ENCODE measurements around the gene DNM1L.
"Not testable (repeated sequence)": the region's sequence is repeated elsewhere in the genome, so short reads cannot be mapped to it uniquely, and the experiment has no call there.

The DNM1L gene

DNA sequence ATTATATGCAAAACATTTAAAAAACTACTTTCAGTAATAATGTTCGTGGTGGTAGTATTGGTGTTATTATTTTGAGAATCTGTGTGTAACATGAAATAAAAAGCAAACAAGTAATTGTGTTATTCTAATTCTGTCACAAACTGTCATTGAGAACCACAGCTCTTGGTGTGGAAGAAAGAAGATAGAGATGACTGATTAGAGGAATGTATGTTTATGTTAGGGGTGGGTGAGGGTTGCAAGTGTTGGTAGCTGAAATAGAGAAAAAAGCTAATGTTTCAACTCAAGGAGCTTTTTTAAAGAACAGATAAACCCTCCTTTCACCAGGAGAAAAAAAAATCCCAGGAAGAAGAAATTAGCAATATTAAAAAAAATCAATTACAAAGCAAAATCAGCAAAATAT is 18.3 kb downstream of the DNM1L start:
- DNase-seq (ENCODE audit: low spot score): no peak

DNA sequence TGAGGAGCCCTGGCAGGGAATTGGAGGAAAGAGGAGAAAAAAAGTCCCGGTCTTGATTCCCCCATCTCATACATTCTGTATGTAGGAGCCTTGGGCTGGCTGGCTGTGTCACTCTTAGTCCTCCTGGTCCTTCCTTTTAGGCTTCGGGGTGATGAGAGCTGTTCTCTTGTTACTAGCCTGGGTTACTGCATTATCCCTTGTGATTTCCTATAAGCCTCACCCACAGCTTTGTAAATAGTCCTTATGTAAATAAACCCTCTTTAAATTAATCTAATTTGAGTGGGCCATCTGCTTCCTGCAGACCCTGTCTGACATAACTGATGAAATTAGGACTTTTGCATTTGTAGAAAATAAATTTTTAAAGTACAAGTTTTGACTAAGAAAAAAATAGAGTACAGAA is 19.2 kb downstream of the DNM1L start:
- DNase-seq (ENCODE audit: low spot score): no peak

DNA sequence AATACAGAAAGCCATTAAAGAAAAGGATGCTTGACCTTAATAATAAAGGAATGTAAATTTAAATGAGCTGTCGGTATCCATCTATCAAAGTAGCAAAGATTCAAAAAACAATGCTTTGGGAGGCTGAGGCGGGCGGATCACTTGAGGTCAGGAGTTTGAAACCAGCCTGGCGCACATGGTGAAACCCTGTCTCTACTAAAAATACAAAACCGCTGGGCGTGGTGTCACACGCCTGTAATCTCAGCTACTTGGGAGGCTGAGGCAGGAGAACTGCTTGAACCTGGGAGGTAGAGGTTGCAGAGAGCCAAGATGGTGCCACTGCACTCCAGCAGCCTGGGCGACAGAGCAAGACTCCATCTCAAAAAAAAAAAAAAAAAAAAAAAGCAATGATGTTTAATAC is 20.3 kb downstream of the DNM1L start:
- not testable (repeated sequence) for DNase-seq (ENCODE audit: low spot score)

DNA sequence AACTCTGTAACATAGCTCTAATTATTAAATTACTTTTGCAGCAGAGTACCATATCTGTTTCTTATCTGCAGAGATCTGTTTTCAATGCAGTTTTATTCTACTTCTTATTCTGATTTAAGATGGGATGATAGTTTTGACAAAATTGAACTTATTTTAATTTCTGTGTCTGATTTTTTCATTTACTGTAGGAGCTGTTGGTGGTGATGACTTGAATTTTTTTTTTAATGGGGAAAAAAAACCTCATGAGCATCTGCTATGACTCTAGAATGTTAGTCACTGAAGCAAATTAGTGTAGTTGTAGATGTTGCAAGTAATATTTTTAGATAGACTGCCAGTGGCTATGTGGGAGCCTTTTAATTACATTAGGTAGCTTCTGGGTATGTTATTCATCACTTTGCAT is 23.4 kb downstream of the DNM1L start:
- no peak for DNase-seq (ENCODE audit: low spot score)

DNA sequence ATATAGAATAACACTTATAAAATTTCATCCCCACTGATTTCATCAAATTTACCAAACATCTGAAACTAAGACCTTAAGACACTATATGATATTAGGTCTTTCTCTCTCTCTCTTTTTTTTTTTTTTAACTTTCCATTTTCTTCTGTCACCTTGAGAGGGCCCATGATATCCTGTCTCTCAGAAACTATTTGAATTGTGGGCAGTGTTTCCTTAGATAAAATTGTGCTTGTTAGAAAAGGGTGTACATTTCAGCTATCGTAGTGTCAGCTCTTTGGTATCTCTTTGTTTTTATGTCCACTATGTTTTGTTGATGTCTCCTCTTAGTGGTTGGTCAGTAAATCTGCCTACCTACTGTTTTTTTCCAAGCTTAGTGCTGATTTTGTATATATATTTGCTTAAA is 23.8 kb downstream of the DNM1L start:
- no peak for DNase-seq (ENCODE audit: low spot score)

DNA sequence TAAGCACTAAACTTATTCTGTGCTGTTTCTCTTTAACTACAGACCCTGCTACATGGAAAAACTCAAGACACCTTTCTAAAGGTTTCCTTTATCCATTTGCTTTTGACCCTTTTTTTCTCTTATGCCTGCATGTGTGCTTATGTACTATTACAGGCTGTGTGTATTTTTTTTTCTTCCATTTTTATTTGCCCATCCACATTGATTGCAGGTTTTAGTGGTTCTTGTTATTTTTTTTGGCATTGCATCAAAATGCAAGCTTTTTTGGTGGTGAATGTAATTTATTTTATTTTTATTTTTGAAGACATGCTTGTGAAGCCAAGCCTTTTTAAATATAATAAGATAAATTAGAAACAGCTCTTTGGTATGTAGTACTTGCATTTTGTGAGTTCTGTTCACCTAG is 26.7 kb downstream of the DNM1L start:
- no peak for DNase-seq (ENCODE audit: low spot score)

DNA sequence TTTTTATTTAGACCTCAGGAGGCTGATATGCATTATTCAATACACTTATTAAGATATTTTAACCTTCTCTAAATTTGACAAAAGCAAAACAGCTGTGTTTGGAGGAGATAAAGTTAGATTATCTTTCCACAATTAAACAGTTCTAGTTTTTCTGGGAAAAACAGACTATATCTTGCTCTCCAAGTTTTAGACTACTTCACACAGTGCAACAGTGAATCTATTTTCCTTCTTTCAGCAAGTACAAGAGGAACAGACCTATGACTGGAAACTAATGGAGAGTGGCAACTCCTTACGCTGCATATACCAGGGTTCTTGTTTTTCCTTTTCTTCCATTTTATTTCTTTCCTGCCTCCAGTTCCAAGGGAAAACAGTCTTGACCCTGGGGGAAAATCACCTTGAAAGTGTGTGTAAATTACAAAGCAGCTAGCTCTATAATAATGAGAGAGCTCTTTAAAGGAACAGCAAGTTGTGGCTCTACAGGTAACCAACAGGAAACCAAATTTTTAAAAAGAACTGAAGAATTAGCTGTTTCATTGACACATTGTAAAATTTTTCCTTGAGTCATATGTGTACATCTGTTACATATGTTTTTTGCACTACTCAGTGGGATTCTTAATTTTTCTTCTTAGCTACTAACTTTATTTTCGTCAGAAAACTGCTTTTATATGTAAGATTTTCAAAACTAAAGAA is 27.4 kb downstream of the DNM1L start:
- no peak for DNase-seq (ENCODE audit: low spot score)

DNA sequence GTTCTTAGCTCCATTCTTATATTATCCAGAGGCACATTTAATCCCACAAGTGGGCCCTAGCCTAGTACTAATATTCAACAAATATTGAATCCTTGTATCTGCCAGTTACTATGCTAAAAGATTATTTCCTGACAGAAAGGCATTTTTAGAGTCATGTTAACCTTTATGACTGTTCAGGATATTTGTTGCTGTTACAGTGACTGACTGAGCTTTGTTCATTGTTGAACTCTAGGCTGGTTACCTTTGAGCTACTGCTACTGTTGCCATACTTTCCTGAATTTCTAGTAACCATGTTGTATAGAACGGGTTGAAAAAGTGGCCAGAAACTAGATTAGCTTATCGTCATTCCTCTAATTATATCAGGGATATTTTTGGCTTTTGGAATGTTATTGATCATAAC is 29.8 kb downstream of the DNM1L start:
- DNase-seq (ENCODE audit: low spot score): no peak

DNA sequence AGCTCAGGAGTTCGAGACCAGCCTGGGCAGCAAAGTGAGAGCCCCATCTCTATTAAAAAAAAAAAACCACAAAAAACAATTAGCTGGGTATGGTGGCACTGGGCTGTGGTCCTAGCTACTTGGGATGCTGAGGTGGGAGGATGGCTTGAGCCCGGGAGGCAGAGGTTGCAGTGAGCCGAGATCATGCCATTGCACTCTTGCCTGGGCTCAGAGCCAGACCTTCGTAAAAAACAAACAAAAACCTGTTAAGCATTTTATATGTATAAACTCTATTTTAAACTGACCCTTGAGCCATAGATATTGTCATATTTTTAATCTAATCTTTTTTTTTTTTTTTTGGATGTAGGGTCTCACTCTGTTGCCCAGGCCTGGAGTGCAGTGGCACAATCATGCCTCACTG is 35.7 kb downstream of the DNM1L start:
- no peak for DNase-seq (ENCODE audit: low spot score)

DNA sequence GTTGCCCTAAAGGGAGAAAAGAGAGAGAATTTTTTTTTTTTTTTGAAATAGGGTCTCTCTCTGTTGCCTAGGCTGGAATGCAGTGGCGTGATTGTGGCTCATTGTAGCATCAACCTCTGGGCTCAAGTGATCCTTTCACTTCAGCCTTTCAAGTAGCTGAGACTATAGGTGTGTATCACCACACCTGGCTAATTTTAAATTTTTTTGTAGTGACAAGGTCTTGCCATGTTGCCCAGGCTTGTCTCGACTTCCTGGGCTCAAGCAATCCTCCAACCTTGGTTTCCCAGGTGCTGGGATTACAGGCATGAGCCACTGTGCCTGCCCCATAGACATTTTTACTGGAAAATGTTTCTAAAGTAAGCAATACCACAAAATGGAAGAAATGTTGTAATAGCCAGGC is 39.8 kb downstream of the DNM1L start:
- DNase-seq (ENCODE audit: low spot score): no peak

DNA sequence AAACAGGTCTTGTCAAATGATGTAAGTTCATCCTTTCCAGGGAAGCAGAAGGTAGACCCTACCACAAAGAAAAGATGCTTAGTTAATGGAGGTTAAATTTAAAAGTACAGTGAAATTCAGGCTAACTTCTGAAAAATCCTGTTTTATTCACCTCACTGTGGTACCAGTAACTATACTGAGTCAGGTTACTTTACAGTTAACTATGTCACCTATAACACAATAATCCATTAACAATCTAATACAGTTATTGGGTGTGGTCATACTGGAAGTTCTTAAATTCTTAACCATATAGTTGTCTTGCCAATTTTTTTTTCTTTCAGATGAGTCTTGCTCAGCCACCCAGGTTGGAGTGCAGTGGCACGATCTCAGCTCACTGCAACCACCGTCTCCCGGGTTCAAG is 46.2 kb downstream of the DNM1L start:
- not testable (repeated sequence) for DNase-seq (ENCODE audit: low spot score)

DNA sequence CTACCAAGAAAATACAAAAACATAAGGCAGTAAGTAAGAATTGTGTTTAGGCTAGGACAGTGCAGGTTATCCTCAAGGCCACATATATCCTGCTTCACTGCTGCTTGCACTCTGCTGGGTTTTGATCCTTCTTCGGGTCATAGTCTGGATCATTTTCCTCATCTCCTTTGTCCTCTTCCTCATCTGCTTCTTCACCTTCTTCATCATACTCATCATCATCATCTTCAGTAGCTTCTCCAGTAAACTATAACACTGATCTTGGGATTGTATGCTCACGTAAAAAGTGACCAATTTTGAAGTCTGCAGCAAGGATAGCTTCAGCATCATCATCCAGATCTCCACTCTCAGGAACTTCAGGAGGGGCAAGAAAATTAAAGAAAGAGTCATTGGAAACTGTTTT is 47.2 kb downstream of the DNM1L start:
- no peak for DNase-seq (ENCODE audit: low spot score)

DNA sequence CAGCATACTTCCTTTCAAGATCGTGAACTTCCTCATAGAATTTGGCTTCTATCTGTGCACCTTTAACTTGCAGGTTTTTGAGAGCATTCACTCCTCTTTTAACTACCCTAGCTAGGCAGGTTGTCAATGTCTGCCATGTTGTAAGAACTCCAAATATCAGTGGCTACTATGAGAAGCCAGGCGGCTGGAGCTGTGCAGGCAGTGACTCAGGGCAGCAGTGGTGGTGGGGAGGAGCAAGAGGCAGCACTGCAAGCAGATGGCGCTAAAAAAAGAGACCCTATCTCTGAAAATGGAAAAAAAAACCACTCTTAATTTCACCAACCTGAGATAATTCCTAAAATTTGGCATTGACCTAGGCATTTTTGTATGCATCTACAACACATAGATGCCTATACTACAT is 48.1 kb downstream of the DNM1L start:
- no peak for DNase-seq (ENCODE audit: low spot score)

DNA sequence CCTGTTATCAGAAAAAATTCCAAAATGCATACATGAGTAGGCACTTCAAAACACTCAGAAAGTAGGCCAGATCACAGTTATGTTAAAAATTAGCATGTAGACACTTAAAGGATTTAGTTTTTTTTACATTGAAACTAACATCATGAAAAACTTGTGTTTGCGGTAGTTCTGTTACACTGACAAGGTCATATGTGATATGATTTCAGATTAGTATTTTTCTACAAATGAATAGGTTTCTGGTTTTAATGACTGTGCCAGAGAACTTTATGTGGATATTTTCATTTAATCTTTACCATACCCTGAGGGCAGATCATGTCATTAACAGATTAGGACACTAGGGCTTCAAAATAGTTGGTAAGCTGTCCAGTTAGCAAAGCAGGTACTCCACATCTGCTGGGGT is 55.9 kb downstream of the DNM1L start:
- DNase-seq (ENCODE audit: low spot score): no peak

DNA sequence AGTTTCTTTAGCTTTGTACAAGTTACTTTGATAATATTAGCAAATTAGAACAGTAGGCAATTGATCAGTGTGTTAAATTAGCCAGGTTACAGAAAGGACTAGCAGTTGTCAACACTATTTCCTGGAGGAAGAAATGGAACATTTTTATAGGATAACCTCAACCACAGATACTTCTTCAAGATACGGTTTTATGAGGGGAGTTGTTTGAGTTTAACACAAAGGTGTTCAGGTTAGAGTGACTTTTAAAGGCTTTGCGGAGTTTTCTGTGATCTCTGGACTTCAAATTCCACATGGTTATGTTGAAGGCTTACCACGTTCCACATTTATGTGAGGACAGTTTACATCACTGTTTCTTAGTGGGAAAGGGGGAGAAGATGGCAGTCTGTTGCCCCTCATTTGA is 57.3 kb downstream of the DNM1L start:
- DNase-seq (ENCODE audit: low spot score): no peak

DNA sequence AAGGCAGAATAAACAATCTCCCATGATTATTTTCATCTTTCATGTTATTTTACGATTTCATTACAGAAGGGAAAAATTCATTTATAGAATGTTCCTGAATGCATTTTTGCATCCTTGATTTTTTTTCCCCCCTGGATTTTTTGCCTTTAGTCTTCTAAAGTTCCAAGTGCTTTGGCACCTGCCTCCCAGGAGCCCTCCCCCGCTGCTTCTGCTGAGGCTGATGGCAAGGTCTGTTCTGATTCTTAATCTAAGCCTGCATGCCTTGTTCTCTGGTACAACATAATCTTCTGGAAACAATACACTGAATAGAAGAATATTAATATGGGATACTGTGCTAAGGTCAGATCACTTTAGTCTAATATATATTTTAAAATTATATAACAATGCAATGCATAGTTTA is 58.6 kb downstream of the DNM1L start:
- no peak for DNase-seq (ENCODE audit: low spot score)

DNA sequence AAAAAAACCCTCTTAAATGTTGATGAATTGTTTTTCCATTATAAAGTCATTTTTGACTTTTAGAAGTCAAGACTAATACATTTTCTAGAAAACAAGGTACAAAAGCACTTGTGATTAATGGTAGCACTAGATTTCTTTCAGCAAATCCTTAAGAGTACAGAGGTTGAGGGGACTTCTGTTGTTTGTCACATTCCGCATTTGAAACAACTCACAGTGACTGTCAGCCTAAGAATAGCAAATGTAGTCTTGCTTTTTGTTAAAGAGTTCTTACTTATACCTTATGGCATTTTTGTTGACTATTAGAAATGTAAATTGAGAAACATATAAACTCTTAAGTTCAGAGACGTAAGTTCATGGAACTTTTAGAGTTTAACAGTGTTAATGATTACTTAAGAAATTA is 60.2 kb downstream of the DNM1L start:
- DNase-seq (ENCODE audit: low spot score): no peak

DNA sequence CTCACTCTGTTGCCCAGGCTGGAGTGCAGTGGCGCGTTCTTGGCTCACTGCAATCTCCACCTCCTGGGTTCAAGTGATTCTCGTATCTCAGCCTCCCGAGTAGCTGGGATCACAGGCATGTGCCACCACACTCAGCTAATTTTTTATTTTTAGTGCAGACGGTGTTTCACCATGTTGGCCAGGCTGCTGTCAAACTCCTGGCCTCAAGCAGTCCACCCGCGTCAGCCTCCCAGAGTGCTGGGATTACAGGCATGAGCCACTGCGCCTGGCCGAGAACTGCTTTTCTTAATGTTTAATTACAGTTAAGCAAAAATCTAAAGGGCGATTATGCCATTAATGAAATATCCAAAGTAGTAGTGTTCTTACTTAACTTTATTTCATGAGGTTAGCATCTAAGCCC is 63.0 kb downstream of the DNM1L start:
- DNase-seq (ENCODE audit: low spot score): no peak

DNA sequence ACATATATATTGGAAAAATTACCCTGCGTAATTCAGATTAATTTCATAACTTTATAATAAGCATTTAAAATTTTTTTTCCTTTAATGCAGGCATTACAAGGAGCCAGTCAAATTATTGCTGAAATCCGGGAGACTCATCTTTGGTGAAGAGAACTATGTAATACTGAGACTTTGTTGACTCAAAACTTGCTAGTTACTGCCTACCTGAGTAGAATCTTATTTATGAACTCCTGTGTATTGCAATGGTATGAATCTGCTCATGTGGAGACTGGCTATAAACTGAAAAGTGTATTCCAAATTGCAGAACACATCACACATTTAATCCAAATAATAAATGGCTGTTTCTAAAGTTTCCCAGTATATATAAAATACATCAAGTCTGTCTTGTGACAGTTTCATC is 64.2 kb downstream of the DNM1L start:
- DNase-seq (ENCODE audit: low spot score): no peak

DNA sequence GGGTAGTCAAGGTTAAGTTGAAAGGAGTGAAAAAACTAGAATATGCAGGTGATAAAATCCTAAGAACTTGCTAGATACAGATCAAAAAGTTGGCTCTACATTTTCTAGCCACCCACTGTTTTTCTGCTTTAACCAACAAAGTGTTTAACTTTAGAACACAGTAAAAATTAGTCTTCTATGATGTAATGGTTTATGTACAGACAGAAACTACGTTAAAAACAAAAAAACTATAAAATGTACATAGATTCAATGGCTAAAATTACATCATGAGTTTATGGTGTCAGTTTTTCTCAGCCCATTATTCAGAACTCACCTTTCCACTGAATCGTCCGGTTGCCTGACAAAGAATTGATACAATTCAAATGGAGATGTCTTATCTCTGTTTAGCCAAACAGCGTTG is 74.5 kb downstream of the DNM1L start:
- no peak for DNase-seq (ENCODE audit: low spot score)

DNA sequence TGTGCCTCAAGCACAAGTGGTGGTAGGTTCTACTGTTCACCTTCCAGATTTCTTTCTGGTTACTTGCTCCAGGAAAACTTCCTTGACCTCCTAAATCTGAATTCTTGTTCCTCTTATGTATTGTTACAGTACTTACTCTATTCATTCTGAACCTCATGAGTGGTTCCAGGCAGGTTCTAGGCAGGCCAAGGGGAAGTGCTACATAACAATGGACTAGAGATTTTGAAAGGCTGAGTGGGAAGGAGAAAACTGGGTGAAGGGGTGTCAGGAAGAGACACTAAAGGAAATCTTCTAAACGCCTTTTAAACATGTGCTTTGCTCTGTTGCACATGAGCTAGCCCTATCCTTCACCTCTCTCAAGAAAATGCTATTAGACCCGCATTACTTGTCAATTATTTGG is 75.0 kb downstream of the DNM1L start:
- DNase-seq (ENCODE audit: low spot score): no peak

DNA sequence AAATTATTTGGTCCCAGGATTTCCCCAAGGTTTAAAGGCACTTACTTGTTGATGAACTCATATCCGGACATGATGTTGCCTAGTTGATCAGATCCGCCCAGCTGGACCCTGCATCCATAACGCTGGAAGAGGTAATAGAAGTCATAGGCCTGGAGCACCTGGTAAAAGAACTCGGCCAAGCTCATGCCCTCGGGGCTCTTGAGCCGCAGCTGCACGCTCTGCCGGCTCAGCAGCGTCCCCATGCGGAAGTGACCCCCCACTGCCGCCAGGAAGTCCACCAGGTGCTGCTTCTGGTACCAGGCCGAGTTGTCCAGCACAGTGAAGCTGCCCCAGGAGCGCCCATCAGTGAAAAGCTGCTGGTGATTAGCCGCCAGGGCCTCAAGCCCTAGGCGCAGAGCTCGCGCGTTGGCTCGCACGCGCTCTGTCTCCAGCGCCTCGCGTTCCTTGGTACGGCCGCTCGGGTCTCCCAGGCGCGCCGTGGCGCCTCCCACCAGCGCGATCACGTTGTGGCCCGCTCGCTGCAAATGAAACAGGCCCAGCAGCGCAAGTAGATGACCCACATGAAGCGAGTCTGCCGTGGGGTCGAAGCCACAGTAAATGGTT is 76.1 kb downstream of the DNM1L start:
- peak; percentile 73 for DNase-seq (ENCODE audit: low spot score)

DNA sequence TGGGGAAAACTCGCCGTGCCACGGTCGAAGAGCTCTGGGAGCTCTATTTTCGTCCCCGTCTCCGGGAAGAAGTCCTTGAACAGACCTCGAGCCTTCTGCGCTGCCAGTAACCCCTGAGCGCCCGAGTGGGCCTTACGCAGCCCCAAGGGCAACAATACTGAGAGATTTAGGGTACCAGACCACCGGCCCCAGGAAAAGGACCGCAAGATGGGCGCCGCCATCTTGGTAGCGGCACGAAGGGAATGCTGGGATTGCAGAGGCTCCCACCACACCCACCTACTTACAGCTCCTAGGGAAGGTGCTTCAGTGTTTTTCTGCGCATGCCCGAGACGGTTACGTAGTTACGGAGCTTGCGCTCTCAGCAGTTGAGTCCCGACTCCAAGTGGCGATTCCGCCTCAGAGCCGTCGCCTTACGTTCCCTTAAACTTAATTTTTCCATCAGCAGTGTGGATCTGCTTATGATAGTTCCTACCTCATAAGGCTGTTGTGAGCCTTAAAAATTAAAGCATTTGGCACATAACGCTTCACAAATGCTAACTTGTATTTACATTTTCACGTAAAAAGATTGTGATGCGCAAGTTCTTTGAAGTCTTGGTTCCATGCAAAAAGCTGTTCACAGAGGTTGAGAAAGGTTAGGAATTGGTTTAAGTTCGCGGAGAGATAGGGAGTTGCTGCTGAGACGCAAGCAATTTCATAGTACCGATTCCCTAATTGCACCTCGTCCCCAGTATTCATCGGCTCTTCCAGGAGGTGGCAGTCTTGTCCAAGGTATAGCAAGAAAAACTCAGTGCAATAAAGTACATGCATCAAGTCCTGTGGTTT is 76.8 kb downstream of the DNM1L start, which contains the start of gene YARS2:
TSS of gene YARS2 (minus strand) at position 244 of the 822 bp plus-strand sequence. CDS start at position 221, 23 bp downstream.
- DNase-seq (ENCODE audit: low spot score): peak; percentile 93
